ENCODE results near the gene CLDN5. TPM values are rescaled to one million over a fixed set of nuclear protein-coding genes. Genes with fewer than 3 reads are reported as not detected.

Gene CLDN5
- total RNA-seq, 1 donor from 2014 or later: 19.5 TPM

GRCh38 chr22:19501897-19502447 is 22.2 kb downstream of the CLDN5 start:
- Histone ChIP-seq H3K27ac (replicated peaks) (no peak overlapping the region), H3K9me3 (replicated peaks) (no peaks in the 10 kb centered on the region), H3K27me3 (ENCODE audit: low read depth) (no peaks in the 10 kb centered on the region), H3K36me3 (no peaks in the 10 kb centered on the region), H3K4me1 (no peaks in the 10 kb centered on the region), H3K4me3 (no peak overlapping the region)
- TF ChIP-seq CTCF (IDR thresholded peaks at IDR 0.05; ENCODE audit: borderline replicate concordance): no peak
- intact Hi-C loops (cut with micrococcal nuclease): no loop called here
- DNase-seq: no peak

GRCh38 chr22:19499880-19500242 is 24.3 kb downstream of the CLDN5 start:
- intact Hi-C loops (cut with micrococcal nuclease): loop anchor here (5.0 kb wide), 1 partner anchor 132 kb away; no protein-coding TSS in a partner anchor

GRCh38 chr22:19499236-19499879 is 24.9 kb downstream of the CLDN5 start:
- no peak overlapping the region for H3K4me3 ChIP-seq
- no peaks in the 10 kb centered on the region for H3K4me1 ChIP-seq
- H3K27me3 ChIP-seq (ENCODE audit: low read depth): no peaks in the 10 kb centered on the region
- TF ChIP-seq CTCF (IDR thresholded peaks at IDR 0.05; ENCODE audit: borderline replicate concordance): no peak
- intact Hi-C loops (cut with micrococcal nuclease): loop anchor here (5.0 kb wide), 1 partner anchor 133 kb away; no protein-coding TSS in a partner anchor
- no peaks in the 10 kb centered on the region for H3K9me3 ChIP-seq (replicated peaks)
- H3K27ac ChIP-seq (replicated peaks): no peak overlapping the region
- no peak for DNase-seq
- H3K36me3 ChIP-seq: no peaks in the 10 kb centered on the region

More at GRCh38 chr22:19499880-19500242, 24.3 kb downstream of the CLDN5 start:
- no peak overlapping the region for H3K4me3 ChIP-seq
- H3K9me3 ChIP-seq (replicated peaks): no peaks in the 10 kb centered on the region
- no peaks in the 10 kb centered on the region for H3K4me1 ChIP-seq
- no peaks in the 10 kb centered on the region for H3K27me3 ChIP-seq (ENCODE audit: low read depth)
- H3K36me3 ChIP-seq: no peaks in the 10 kb centered on the region
- no peak for TF ChIP-seq CTCF (IDR thresholded peaks at IDR 0.05; ENCODE audit: borderline replicate concordance)
- no peak for DNase-seq
- H3K27ac ChIP-seq (replicated peaks): no peak overlapping the region

GRCh38 chr22:19498866-19499190 is 25.4 kb downstream of the CLDN5 start:
- intact Hi-C loops (cut with micrococcal nuclease): loop anchor here (5.0 kb wide), 1 partner anchor 133 kb away; no protein-coding TSS in a partner anchor
- no peak for TF ChIP-seq CTCF (IDR thresholded peaks at IDR 0.05; ENCODE audit: borderline replicate concordance)
- Histone ChIP-seq H3K4me3 (no peak overlapping the region), H3K27ac (replicated peaks) (no peak overlapping the region), H3K36me3 (no peaks in the 10 kb centered on the region), H3K9me3 (replicated peaks) (no peaks in the 10 kb centered on the region), H3K4me1 (no peaks in the 10 kb centered on the region), H3K27me3 (ENCODE audit: low read depth) (peaks cover 3% of the 10 kb centered on the region)
- DNase-seq: no peak

- no peaks in the 10 kb centered on the region for H3K9me3 ChIP-seq (replicated peaks)
- H3K4me3 ChIP-seq: no peak overlapping the region
- no peak for DNase-seq
- no peak for TF ChIP-seq CTCF (IDR thresholded peaks at IDR 0.05; ENCODE audit: borderline replicate concordance)
- no peaks in the 10 kb centered on the region for H3K36me3 ChIP-seq
- no peaks in the 10 kb centered on the region for H3K4me1 ChIP-seq
- intact Hi-C loops (cut with micrococcal nuclease): loop anchor here (5.0 kb wide), 1 partner anchor 134 kb away; no protein-coding TSS in a partner anchor
- H3K27me3 ChIP-seq (ENCODE audit: low read depth): peaks cover 4% of the 10 kb centered on the region
- no peak overlapping the region for H3K27ac ChIP-seq (replicated peaks)
Measured at GRCh38 chr22:19498154-19498865, 25.9 kb downstream of the CLDN5 start.
